GM21528 (cell line): ENCODE data around the gene ZSCAN2.
"Not testable (repeated sequence)": the region's sequence is repeated elsewhere in the genome, so short reads cannot be mapped to it uniquely, and the experiment has no call there.

Experiments
- ATAC-seq: cut with Tn5 transposase; IDR thresholded peaks from one replicate; pipeline ENCODE4 v1.9.1; 2021; ENCODE audit warnings: mild to moderate bottlenecking, moderate library complexity; ENCODE audit not compliant: unreplicated experiment, low FRiP score

Gene ZSCAN2

DNA sequence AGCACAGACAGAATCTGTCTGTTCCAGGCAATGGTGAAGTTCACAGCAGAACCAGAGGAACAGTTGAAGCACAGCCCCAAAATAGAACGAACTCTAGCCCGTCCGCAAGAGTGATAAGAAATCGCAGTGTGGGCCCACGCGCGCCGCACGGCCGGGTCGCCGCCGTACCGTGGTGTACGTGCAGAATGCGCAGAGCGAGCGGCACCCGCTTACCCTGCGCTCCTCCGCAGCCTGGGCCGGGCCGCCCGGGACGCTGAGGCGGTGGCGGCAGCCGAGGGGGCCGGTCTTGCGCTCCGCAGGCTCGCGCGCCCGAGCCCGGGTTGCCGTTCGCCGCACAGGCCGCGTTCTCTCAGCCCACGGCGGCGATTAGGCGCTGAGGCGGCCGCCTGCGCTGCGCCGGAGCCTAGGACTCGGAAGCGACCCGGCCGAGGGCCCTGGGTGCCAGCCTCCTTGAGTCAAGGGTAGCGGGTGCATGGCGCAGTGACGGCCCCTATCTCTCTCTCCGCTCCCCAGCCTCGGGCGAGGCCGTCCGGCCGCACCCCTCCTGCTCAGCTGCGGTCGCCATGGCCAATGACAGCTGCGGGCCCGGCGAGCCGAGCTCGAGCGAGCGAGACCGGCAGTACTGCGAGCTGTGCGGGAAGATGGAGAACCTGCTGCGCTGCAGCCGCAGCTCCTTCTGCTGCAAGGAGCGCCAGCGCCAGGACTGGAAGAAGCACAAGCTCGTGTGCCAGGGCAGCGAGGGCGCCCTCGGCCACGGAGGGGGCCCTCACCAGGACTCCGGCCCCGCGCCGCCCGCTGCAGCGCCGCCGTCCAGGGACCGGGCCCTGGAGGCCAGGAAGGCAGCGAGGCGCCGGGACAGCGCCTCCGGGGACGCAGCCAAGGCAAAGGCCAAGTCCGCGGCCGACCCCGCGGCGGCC is 32.8 kb downstream of the ZSCAN2 start:
- peak; percentile 53 for ATAC-seq

DNA sequence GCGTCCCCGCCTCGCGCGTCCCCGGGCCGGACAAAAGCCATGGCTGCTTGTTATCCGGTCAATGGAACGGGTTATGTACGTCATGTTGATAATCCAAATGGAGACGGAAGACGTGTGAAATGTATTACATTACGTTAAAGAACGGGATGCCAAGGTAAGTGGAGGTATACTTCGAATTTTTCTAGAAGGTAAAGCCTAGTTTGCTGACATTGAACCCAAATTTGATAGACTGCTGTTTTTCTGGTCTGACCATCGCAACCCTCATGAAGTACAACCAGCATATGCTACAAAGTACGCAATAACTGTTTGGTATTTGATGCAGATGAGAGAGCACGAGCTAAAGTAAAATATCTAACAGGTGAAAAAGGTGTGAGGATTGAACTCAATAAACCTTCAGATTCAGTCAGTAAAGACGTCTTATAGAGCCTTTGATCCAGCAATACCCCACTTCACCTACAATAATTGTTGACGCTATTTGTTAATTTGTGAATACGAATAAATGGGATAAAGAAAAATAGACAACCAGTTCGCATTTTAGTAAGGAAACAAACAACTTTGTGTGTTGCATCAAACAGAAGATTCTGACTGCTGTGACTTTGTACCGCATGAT is 33.5 kb downstream of the ZSCAN2 start:
- ATAC-seq = no peak

DNA sequence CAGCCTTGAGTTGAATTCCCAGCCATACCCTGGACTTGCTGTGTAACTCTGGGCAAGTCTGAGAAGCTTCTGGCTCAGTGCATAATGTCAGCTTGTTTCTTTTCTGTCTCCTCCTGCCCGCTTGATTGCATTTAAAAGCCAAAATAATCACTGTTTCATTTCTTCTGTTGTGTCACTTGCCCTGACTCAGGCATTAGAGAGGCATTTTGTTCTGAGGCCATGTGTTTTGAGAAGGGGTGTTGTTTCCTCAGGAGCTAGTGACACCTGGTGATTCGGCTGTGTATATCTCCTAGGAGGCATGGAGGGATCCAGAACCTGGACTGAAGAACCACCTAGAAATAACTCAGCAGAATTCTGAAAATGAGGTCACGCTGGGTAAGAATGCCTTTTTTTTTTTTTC is 37.3 kb downstream of the ZSCAN2 start:
- no peak for ATAC-seq

DNA sequence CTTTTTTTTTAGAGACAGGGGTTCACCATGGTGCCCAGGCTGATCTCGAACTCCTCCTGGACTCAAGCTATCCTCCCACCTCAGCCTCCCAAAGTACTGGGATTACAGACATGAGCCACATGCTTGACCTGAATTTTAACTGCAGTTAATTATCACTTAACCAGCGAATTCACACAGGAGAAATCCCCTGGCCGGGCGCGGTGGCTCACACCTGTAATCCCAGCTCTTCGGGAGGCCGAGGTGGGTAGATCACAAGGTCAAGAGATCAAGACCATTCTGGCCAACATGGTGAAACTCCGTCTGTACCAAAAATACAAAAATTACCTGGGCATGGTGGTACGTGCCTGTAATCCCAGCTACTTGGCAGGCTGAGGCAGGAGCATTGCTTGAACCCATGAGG is 41.1 kb downstream of the ZSCAN2 start:
- ATAC-seq = not testable (repeated sequence)

DNA sequence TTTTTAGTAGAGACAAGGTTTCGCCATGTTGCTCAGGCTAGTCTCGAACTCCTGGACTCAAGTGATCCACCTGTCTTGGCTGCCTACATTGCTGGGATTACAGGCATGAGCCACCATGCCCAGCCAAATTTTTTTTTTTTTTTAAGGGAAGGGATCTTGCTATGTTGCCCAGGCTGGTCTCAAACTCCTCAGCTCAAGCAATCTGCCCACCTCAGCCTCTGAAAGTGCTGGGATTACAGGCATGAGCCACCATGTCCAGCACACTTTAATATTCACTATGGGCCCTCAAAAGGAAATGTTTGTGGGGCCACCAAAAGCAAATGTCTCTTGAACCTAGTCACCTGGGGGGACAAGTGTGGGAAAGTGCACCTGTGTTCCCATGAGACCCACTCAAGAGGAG is 41.8 kb downstream of the ZSCAN2 start:
- not testable (repeated sequence) for ATAC-seq

DNA sequence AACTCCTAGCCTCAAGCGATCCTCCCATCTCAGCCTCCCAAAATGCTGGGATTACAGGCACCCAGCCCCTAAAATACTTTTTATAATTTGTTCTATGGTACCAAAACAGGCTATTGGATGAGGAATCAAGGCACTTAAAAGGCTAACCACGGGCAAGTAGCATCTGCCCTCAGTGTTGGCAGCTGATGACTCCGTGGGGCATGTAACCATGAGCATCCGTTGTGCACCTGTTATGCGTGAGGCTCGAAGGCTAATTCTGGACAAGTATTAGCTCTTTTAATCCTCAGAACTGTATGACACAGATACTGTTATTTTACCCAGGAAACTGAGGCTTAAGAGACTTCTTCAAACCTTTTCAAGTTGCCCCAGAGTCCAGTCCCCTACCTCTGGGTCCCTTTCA is 43.0 kb downstream of the ZSCAN2 start:
- ATAC-seq = no peak

DNA sequence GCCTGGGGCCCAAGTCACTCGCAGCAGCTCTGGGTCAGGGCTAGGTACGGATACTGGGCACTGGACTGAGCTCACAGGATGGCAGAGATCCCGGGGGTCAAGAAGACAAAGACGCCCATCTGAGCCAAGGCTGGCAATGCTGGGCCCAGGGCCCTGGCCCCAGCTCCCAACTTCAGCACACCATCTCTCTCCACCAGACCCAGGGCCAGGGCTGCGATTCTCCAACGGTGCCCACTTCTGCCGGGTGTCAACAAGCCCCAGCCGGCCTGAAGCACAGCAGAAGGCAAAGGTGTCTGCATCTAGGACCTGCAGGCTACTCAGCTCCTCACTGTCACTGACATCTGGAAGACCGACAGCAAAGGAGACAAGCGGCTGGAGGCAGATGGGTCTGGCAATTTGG is 44.7 kb downstream of the ZSCAN2 start:
- ATAC-seq = no peak

DNA sequence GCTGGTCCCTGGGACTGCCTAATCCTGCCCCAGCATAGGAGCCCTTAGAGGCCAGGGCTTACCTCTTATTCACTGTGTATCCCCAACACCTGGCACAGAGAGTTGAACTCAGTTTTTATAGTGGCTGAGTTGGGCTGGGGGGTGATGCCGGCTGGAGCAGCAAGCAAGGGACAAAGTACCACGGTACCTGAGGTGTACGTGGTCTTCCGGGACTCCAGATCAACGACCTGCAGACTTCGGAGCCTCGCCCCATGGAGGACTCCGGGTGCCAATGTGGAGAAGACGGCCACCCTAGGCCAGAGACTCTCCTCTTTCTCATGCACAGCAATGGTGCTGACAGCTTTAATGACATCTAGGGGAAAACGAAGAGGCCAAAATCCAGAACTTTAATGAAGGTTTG is 45.2 kb downstream of the ZSCAN2 start:
- no peak for ATAC-seq

DNA sequence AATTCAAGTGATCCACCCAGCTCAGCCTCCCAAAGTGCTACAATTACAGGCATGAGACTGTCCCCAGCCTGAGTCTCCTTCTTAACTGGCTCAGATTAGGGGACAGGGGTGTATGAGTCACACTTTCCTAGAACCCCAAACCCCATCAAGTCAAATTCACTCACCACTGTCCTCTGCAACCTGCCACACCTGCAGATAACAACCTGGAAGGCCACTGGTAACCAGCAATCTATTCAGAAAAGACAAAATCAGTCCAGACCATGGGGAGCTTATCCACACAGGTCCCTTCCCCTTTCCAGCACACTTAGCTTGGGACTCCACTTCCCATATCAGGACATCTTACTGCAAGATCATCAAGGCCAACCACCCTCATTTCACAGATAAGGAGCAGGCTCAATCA is 46.9 kb downstream of the ZSCAN2 start:
- ATAC-seq = no peak

DNA sequence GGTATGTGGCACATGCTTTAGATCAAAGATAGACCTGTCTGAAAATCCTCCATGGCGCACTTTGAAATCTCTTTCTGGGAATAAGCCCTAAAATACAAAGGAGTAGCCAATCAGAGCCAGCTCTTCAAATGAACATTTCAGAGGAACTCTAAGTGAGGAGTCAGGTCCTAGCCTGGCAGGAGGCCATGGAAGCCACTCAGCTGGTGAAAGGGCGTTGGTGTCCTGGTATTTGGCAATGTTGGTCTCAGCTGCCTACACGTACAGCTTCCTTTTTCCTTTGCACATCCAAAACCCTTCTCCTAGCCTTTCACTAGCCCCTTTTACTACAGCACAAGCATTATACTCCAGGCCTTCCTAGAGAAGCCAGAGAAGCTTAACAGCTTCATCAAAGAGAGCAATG is 47.7 kb downstream of the ZSCAN2 start:
- ATAC-seq = no peak

DNA sequence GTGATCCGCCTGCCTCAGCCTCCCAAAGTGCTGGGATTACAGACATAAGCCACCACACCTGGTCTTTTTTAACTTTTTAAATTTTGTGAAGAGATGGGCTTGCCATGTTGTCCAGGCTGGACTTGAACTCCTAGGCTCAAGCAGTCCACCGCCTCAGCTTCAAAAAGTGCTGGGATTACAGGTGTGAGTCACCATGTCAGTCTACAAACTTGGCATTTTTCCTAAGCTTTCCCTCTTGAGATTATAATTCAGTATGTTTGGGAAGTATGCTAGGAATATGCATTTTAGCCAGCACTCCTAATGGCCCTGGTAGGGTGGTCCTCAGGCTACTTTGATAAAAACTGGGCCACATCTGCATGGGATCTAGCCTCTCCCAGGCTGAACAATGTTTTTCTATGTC is 48.9 kb downstream of the ZSCAN2 start:
- ATAC-seq = no peak

DNA sequence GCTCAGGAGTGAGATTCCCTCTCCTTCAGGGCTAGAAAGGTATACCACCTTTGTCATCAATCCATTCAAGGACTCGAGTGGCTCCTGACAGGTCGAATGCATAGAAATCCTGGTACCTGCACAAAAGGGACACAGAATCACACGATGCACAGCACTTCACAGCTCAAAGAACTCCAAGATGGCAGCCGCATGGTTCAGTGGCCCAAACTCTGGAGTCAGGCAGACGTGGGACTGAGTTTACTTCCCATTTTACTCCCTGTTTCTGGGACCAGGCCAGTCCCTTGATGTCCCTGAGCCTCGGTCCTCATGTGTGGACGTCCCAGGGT is 52.7 kb downstream of the ZSCAN2 start:
- ATAC-seq = no peak

DNA sequence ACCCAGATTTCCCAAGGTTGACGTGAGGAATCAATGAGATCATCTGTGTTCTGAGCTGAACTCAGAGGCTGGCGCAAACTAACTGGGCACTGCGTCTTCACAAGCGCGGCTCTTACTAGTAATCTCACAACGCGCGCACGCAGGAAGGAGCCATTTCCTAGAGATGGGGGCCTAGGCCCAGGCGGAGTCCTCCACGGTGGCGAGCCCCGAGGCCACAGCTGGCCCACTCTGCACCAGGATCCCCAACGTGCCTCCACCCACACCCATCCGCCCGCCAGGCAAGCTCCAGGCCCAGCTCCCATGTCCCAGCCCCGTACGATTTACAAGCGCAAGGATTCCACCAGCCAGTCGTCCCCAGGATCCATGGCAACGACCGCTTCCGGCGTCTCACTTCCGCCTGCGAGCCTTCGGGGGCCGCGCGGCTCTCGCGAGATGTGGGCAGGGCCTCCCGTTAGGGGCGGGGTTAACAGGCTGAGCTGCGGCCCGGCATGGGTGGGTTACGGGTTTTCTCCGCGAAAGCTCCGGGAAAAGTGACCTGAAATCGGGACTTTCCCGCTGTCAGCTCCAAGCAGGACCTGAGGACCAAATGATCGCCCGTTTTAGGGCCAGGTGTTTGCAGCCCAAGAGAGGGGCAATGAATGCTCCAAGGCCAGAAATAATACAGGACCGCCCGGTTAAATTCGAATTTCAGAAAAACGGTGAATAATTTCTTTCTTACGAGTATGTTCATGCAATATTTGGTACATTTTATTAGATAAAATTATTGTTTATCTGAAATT is 53.3 kb downstream of the ZSCAN2 start, which contains the start of gene WDR73:
TSS of gene WDR73 (minus strand) at position 374 of the 779 bp plus-strand sequence. CDS start at position 365, 9 bp downstream.
- ATAC-seq = peak; percentile 91

DNA sequence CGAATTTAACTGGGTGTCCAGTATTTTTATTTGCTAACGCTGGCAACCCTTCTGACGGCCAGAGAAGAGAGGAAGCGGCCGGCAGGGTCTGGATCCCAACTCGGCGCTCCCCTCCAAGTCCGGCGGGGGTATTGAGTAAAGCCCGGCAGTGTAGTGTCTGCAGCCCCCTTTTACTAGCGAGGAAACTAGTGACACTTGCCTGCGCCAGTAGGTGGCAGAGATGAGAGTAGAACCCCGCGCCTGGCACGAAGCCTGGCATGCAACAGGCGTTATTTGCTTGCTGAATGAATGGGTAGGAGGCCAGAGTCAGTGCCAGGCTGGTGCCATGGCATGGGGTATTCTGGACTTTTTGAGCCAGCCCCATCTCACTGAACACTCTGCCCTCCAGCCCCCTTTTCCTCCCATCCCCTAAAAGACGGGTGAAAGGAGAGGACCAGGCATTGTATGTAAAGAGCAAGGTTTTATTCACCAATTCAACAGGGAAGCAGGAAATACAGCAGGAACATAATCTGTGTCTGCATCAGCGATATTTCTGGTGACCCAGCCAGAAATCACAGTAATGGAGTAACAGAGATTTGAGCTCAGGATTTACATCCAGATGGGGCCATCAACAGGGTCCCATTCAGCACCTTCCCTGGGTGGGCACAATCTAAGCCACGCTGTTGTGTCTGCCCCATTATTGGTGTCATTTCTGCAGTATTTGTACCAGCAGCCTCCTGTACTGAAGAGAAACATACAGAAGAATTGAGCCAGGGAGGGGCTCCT is 54.1 kb downstream of the ZSCAN2 start:
- no peak for ATAC-seq

DNA sequence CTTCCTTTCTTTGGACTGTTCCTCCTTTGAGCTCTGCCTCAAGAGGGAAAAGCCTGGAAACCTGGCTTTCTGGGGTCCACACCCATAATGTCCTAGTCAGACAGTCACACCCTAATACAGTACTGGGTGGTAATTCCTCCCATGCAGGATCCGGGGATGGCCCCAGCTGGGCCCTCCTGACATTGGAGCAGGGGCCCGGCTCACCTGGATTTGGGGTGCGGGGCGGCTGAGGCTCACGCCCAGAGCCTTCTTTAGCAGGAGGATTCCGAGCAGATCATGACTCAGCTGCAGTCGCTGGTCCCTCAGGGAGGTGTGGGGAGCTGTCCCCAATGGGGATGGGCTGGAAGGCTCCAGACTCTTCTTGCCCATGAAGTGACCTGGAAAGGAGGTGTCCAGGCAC is 56.2 kb downstream of the ZSCAN2 start:
- no peak for ATAC-seq

DNA sequence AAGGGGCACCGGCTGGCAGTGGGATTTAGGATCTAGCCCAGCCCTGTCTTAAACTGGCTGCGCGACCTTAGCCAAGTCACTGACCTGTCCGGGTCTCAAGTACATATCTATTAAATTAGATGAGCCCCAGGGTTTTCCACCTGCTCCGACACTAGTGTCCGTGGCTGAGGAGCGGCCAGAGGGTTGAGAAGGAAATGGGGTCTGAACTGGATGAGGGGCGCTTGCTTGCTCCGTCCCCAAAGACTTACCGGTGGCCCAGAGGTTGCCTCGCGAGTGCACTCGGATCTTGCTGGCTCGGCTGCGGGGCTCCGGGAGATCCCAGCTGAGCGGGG is 56.9 kb downstream of the ZSCAN2 start:
- ATAC-seq = no peak

DNA sequence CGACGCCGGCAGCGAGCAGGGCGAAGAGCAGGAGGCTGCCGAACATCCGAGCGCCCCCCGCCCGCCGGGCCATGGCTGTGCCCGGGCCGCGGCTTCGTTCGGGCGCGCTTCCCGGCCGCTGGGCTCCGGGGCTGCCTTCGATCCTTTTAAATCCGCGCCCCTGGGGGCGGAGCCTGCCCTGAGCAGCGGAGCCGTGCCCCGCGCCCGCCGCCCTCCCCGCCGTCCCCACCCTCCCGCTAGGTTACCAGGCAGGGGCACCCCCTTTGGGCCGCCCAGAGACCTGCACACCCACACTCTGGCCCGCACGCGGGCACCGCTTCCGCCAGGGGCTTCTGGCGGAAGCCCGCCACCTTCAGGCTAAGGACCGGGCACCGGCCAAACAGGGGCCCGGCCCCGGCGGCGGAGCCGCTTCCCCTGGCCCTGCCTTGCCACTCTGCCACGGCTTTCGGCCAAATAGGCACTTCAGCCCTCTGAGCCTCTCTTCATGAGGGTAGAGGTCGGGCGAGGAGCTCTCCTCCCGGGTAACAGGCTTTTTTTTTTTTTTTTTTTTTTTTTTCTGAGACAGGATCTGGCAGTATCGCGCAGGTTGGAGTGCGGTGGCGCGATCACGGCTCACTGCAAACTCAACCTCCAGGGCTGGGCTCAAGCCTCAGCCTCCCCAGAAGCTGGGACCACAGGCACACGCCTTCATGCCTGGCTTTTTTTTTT is 57.4 kb downstream of the ZSCAN2 start, which contains the start of gene NMB:
TSS of gene NMB (minus strand) at position 120 of the 708 bp plus-strand sequence. CDS start at position 73, 47 bp downstream.
- ATAC-seq = peak; percentile 61

DNA sequence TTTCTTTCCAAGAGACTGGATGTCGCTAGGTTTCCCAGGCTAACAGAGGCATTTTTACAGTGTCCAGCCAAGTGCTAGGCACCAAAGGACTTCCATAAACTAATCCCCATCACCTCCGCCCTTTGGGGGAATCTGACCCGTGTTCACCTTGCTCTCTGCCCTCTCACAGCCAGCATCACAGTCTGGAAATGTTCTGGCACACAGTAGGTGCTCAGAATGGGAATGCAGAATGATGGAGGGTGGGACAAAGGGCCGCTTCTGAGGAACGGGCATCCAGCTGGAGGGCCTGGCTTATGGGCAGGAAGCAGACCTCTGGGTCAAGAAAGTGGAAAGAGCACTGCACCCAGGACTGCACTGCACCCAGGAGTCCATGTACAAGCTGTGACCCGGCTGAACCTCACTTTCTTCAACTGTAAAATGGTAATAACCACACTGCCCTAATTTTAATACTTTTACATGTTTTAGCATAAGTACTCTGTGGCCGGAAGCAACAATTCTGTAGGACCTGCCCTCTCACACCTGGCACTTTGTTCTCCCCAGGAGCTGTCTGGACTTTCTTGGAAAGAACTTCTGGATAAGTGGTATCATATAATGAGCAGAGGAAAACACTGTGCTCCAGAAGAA is 58.1 kb downstream of the ZSCAN2 start:
- ATAC-seq = no peak
